NCI-H1694 (cell line): ENCODE results near the gene IFT88.
A peak's percentile ranks its signal among the peaks of the same experiment; 100 is the strongest.

Source experiments
- DNase-seq: peaks from one replicate; lab custom pipeline; 2025; lab: John Stamatoyannopoulos, UW

IFT88 gene

DNA sequence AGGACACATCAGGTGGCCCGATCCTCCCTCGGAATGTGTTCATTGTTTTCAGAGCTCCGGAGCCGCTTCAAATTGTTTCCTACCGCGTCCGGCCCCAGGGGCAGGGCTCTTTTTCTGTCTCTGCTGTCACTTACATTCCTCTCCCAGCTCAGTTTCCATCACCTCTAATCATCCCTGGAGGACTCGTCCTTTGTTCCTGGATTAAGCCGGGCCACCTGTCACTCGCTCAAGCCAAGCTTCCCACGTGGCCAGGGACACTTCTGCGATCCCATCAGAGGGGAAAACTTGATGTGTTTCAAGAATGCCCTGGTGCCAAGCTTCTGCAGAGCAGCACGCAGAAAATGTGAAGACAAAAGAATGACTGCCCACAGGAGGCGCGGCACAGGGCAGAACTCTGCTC is 150.0 kb downstream of the IFT88 start:
- DNase-seq, result no peak

DNA sequence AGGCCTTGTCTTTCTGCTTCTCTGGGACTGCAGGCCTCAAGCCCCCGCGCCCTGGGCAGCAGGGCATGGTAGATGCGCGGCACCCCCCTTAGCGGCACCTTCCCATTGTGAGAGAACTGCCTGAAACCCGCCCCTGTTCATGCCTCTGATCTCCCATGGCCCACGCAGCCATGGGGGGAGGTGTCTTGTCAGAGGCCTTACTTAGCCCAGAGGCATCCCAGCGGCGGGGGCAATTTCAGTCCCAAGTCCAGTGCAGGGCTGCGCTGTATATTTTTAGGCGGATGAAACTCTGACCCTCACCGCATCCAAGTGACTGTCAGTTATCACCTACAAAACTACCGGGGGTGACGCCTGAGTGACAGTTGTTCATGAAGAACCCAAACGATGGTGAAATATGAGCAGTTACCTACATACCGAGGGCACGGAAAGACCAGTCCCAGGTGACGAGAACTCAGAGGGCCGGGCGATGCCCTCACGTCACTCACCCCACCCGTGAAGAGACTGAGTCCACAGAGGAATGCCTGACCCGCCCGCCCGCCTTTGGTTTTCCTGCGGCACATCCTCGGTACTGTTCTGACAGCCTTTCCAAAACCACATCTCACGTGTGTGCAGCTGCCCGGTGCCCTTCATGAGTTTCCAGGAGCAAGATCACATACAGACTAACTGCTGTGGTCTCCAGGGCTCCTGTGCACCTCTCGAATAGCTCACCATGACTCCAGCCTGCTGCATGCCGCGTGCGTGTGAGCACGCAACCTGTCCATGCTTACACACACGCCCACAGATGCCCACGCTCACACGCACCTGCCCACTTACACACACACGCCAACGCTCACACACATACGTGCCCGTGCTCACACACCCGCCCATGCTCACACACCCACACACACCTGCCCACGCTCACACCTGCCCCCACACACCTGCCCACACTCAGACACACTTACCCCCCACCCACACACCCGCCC is 150.9 kb downstream of the IFT88 start:
- DNase-seq, result no peak

- DNase-seq, result no peak
Observed at GRCh38 chr13:20718958-20719566, 152.1 kb downstream of the IFT88 start.

DNA sequence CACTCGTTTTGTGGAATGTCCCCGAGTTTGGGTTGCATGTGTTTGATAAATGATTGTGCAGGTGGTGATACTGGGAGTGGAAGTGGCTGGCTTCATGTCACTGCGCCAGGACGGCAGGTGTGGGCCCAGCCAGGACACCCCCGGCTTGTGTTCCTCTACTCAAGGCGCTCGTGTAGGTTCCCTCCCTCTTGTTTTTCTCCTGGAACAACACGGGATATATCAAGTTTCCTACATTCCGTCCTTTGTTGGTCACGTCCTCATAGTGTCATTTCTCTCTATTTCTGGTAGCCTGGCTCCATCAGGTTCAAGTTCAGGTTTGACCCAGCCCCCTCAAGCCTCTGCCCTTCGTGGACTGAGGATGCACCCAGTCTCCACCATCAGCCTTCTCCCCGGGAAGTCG is 152.8 kb downstream of the IFT88 start:
- no peak for DNase-seq

DNA sequence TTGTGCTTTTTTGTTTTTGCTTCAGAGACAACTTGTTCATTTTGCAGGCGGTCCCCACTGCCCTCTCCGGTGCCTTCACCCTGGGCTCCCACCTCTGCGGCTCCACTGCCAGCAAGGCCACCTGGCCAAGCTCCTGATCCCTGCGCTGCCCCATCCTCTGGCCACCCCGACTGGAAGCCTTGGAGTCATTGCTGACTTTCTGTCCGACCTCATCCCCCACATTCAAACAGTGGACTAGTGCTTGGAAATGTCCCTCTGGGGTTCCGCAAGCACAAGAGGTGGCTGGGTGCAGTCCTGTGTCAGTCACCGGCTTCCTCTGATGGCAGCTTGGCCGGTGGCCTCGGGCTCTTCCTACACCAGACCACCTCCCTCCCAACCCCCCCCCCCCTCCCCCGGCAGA is 153.5 kb downstream of the IFT88 start:
- DNase-seq, result no peak

DNA sequence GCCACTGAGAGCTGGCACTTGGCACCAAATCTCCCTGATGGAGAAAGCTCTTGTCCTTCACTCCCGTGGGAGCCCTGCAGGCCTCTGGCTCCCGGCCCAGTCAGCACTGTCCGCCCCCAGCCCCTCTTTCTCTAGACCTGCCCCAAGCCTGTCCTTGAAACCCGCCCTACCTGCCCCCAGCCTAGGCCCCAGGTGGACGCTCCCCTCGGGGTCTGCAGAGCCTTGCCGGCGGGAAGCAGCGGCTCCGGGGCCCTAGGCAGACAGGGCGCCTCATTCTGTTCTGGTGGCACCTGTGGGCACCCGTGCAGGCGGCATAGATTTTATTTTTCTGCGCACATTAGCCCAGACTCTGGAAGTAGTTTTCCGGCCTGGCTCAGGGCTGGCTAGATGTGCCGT is 154.1 kb downstream of the IFT88 start:
- no peak for DNase-seq

DNA sequence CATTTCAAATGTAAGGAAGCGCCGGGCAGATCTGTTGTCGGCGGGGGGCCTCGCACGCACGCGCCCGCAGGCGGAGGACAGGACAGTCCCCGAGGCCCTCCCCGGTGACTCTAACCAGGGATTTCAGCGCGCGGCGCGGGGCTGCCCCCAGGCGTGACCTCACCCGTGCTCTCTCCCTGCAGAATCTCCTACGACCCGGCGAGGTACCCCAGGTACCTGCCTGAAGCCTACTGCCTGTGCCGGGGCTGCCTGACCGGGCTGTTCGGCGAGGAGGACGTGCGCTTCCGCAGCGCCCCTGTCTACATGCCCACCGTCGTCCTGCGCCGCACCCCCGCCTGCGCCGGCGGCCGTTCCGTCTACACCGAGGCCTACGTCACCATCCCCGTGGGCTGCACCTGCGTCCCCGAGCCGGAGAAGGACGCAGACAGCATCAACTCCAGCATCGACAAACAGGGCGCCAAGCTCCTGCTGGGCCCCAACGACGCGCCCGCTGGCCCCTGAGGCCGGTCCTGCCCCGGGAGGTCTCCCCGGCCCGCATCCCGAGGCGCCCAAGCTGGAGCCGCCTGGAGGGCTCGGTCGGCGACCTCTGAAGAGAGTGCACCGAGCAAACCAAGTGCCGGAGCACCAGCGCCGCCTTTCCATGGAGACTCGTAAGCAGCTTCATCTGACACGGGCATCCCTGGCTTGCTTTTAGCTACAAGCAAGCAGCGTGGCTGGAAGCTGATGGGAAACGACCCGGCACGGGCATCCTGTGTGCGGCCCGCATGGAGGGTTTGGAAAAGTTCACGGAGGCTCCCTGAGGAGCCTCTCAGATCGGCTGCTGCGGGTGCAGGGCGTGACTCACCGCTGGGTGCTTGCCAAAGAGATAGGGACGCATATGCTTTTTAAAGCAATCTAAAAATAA is 154.7 kb downstream of the IFT88 start:
- peak; percentile 14 for DNase-seq

DNA sequence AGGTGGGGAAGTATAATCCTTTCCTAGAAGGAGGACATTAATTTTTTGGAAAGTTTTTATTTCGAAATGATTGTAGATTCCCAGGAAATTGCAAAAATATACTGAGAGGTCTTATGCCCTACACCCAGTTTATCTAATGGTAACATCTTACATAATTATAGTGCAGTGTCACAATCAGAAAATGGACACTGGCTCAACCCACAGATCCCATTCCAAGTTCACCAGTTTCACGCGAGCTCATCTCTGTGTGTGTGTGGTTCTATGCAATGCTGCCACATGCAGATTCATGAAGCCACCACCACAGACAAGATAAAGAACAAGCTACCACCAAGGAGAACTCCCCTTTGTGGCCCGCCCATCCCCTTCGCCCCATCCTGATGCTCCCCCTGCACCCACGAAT is 160.9 kb downstream of the IFT88 start:
- DNase-seq, result no peak

DNA sequence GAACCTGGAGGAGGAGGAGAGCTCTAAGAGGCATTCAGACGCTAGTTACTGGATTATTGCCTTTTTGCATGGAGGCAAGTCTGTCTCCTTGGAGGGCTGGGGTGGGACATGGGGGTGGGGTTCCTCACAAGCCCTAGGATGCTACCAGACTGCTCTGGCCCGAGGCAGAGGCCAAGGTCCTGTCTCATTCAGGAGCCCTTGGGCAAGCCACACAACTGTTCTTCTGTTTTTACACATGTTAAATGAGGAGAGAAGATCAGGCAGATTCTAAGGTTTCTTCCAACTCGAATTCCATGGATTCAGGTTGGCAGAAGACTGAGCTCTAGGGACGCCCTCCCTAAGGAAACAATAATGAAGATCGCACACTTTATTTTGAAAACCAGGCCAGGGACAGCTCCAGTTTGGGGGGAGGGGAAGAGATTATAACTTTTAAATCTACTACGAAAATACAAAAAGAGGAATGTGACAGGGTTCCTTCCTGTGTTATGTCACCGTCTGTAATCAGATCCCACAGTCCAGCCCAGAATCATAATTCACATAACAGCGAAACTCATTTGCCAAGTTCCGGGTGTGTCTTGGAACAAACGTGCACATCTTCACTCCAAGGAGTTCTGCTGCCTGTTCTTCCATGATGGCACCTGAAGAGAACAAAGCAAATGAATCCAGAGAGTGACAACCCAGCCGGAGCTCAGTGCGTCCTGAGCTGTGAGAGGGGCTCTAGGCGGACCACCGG is 161.8 kb downstream of the IFT88 start:
- DNase-seq, result no peak

DNA sequence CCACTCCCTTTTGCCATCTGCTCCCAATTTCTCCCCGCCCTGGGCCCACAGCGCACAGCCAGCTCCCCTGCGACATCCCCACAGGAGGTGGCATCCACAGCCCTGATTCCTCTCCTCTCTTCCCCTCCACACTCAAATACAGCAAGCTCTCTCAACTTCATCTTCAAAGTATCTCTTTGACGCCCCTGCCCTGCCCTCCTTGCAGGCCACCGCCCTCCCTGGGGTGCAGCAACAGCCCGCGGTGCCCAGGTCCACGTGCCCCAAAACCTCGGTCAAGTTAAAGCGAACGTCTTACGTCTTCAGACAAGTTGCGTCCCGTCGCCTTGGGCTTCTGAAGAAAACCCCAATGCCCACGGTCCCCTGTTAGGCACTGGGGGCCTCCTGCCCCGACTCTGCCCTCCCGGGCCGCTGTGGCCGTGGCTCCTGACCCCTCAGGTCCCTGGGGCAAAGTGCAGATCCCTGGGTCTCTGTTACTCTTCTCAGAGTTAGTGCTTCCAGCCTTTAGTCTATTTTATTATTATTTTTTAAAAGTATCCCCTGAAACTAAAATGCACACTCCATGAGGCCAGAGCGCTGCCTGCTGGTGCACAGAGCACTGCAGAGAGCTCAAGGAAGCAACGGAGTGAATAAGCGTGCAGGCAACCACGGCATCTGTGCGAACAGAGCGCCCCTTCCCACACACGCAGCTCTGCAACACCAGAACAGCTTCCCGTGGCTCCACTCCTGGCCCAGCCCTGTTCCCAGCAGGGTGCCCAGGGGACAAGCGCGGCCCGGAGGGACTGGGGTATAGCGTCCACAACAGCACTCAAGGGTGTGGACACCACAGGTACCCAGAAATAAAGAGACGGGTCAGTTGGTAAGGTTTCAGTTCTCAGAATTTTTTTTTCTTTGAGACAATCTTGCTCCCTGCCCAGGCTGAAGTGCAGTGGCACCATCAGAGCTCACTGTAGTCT is 163.0 kb downstream of the IFT88 start:
- no peak for DNase-seq

DNA sequence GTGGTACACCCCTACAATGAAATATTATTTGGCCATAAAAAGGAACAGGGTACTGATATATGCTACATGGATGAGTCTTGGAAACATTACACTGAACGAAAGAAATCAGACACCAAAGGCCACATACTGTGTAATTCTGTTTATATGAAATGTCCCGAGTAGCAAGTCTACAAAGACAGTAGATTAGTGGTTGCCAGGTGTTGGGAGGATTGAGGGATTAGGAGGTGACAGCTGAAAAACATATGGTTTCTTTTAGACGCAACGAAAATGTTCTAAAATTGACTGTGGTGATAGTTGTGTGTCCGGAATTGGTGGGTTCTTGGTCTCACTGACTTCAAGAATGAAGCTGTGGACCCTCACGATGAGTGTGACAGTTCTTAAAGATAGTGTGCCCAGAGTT is 171.7 kb downstream of the IFT88 start:
- no peak for DNase-seq

- no peak for DNase-seq
Observed at GRCh38 chr13:20740021-20740420, 173.1 kb downstream of the IFT88 start.
